ENCODE measurements around the gene EBLN2.
"Not testable (repeated sequence)": the region's sequence is repeated elsewhere in the genome, so short reads cannot be mapped to it uniquely, and the experiment has no call there.

The EBLN2 gene

GRCh38 chr3:73060302-73060723 lies 1.1 kb upstream of the EBLN2 start:
- TF ChIP-seq CTCF (IDR thresholded peaks at IDR 0.05; ENCODE audit: low read depth, low read length), result no peak
- no peak overlapping the region for H3K4me3 ChIP-seq (ENCODE audit: low read depth, low read length)

DNA sequence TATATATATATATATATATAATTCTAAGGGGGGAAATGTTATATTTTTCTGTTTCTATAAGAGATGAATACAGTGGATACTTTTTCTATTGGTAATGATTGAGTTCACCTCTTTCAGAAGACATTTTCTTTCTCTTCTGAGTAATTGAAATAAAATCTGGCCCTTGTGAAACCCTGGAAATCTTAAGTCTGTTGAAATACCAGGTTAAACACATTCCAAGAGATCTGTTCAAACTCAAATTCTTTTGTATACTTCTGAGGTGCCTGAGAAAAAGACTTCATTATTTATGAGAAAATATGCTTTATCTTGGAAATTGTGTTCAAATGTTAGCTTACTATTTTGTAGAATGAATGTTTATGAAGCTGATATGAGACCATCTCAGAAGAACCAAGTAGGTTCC lies 4.8 kb downstream of the EBLN2 start:
- not testable (repeated sequence) for H3K4me3 ChIP-seq (ENCODE audit: low read depth, low read length)

- TF ChIP-seq CTCF (IDR thresholded peaks at IDR 0.05; ENCODE audit: low read depth, low read length), result no peak
- no peak overlapping the region for H3K4me3 ChIP-seq (ENCODE audit: low read depth, low read length)
Measured at GRCh38 chr3:73068419-73068818, 7.0 kb downstream of the EBLN2 start.

GRCh38 chr3:73069187-73069586 lies 7.7 kb downstream of the EBLN2 start:
- H3K4me3 ChIP-seq (ENCODE audit: low read depth, low read length), result no peak overlapping the region
- TF ChIP-seq CTCF (IDR thresholded peaks at IDR 0.05; ENCODE audit: low read depth, low read length), result no peak

DNA sequence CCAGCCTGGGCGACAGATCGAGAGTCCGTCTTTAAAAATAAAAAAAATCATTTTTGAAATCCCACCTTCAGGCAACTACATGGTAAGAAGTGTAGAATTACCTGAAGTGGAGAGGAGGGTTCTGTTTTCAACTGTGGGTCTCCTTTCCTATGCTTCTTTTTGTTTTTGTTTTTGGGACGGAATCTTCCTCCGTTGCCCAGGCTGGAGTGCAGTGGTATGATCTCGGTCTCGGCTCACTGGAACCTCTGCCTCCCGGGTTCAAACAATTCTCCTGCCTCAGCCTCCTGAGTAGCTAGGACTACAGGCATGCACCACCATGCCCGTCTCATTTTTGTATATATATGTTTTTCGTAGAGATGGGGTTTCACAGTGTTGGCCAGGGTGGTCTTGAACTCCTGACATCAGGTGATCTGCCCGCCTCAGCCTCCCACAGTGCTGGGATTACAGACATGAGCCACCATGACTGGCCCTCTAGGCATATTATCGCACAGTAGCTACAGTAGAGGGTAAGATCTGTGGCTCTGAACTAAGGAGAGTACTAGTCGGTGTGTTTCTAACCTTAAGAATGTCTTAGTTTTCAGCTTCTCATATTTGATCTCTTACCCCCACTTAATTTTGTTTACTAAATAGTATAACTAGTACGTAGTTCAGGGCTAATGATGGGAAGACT lies 8.5 kb downstream of the EBLN2 start:
- TF ChIP-seq CTCF (IDR thresholded peaks at IDR 0.05; ENCODE audit: low read depth, low read length), result no peak
- no peak overlapping the region for H3K4me3 ChIP-seq (ENCODE audit: low read depth, low read length)

- no peak overlapping the region for H3K4me3 ChIP-seq (ENCODE audit: low read depth, low read length)
- TF ChIP-seq CTCF (IDR thresholded peaks at IDR 0.05; ENCODE audit: low read depth, low read length), result no peak
Measured at GRCh38 chr3:73070675-73071575, 9.5 kb downstream of the EBLN2 start.

- no peak for TF ChIP-seq CTCF (IDR thresholded peaks at IDR 0.05; ENCODE audit: low read depth, low read length)
Measured at GRCh38 chr3:73071952-73072351, 10.5 kb downstream of the EBLN2 start.

More at GRCh38 chr3:73071952-73072351, 10.5 kb downstream of the EBLN2 start:
- no peak overlapping the region for H3K4me3 ChIP-seq (ENCODE audit: low read depth, low read length)

Measured in WI38 (cell line).